ENCODE results near the gene IDUA.

The IDUA gene

GRCh38 chr4:1017706-1018105, 30.9 kb downstream of the IDUA start:
- no peak for DNase-seq

GRCh38 chr4:1018147-1019020, 31.5 kb downstream of the IDUA start:
- DNase-seq: no peak

- no peak for DNase-seq
These were observed 32.5 kb downstream of the IDUA start for GRCh38 chr4:1019320-1019719.

- DNase-seq: no peak
These were observed 33.1 kb downstream of the IDUA start for GRCh38 chr4:1019729-1020470.

- DNase-seq: no peak
These were observed 34.7 kb downstream of the IDUA start for GRCh38 chr4:1021386-1022050.

- no peak for DNase-seq
These were observed 35.4 kb downstream of the IDUA start for GRCh38 chr4:1022051-1022738.

GRCh38 chr4:1022739-1023066, 35.9 kb downstream of the IDUA start:
- no peak for DNase-seq

GRCh38 chr4:1023075-1023640, 36.3 kb downstream of the IDUA start:
- no peak for DNase-seq

GRCh38 chr4:1023895-1024740, 37.3 kb downstream of the IDUA start:
- DNase-seq: no peak

GRCh38 chr4:1024882-1025545, 38.2 kb downstream of the IDUA start:
- DNase-seq: no peak

- no peak for DNase-seq
These were observed 39.3 kb downstream of the IDUA start for GRCh38 chr4:1026115-1026514.

GRCh38 chr4:1027219-1027914, 40.5 kb downstream of the IDUA start:
- DNase-seq: no peak

- DNase-seq: no peak
These were observed 41.0 kb downstream of the IDUA start for GRCh38 chr4:1027915-1028238.

GRCh38 chr4:1028574-1029220, 41.9 kb downstream of the IDUA start:
- no peak for DNase-seq

- no peak for DNase-seq
These were observed 42.7 kb downstream of the IDUA start for GRCh38 chr4:1029529-1029928.

GRCh38 chr4:1030031-1030430, 43.2 kb downstream of the IDUA start:
- no peak for DNase-seq

- DNase-seq: no peak
These were observed 43.7 kb downstream of the IDUA start for GRCh38 chr4:1030559-1030958.

GRCh38 chr4:1031346-1031745, 44.5 kb downstream of the IDUA start:
- DNase-seq: no peak

- DNase-seq: no peak
These were observed 45.3 kb downstream of the IDUA start for GRCh38 chr4:1031956-1032795.

Data from SW 1271 (cell line).